GM21367 (cell line): ENCODE data around the gene GYS1.
"Not testable (repeated sequence)": the region's sequence is repeated elsewhere in the genome, so short reads cannot be mapped to it uniquely, and the experiment has no call there.

Source experiments
- ATAC-seq: cut with Tn5 transposase; IDR thresholded peaks from one replicate; pipeline ENCODE4 v1.9.1; 2021; ENCODE audit not compliant: unreplicated experiment

The GYS1 gene

GRCh38 chr19:49018388-49019241 is 25.5 kb upstream of the GYS1 start:
- not testable (repeated sequence) for ATAC-seq

DNA sequence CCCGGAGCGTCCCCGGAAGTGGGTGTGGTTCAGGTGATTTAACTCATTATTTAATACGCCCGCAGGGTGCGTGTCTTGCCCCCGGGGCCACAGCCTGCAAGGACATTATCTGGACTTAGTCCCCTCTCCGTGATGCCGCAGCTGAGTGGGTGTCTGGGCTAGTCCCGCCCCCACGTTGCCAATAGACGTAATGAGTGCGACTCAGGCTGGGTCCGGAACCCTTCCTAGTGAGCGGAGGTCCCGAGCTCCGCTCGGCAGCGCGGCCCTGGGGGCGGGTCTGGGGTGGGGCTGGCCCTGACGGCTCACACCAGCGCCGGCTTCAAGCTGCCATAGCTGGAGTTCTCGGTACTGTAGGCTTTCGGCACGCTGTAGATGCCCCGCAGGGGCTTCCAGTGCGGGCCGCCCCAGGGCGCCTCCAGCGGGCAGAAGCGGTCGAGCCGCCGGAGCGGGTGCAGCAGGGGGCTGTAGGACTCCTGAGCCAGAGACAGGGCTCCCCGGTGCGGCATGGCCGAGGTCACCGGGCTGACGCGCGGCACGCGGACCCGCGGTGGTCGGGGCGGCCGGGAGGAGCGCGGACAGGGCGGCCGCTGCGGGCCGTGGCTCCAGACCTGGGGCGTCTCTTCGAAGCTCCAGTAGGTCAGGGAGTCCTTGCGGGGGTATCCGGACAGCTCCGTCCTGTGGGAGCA is 24.7 kb upstream of the GYS1 start:
- no peak for ATAC-seq

DNA sequence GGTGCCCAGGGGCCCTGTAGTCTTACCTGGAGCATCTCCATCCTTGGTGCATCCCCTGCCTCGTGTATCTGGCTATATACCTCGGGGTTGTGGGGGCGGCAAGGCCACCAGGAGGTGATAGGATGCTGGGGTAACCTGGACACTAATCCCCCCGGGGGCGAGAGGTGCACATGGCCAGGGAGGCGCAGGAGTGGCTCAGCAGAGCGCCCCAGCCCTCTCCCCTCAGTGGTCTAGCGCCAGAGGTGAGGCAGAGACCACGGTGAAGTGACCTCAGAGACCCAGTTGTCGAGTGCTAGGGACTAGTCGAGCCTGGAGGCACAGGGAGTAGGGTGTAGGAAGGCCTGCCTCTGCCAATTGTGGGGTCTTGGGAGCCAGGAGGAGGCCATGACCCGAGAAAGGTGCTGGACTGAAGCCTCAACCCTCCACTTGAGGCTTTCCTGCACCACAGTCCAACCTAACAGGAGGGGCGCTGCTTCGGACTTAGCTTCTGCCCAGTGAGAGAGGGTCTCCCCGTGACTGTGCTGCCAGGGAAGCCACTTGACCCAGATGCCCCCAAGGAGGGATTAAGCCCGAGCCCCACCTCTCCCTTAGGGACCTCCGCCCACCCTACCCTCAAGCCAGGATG is 24.0 kb upstream of the GYS1 start, which contains the start of gene LHB:
LHB (minus strand) TSS at position 51 of the 625 bp plus-strand sequence; CDS start at position 41, 10 bp downstream.
- ATAC-seq, result no peak

- no peak for ATAC-seq
Measured at GRCh38 chr19:49016067-49016839, 23.1 kb upstream of the GYS1 start.

- no peak for ATAC-seq
Measured at GRCh38 chr19:49014870-49015255, 21.8 kb upstream of the GYS1 start.

GRCh38 chr19:49014123-49014869 is 21.2 kb upstream of the GYS1 start:
- ATAC-seq, result no peak

DNA sequence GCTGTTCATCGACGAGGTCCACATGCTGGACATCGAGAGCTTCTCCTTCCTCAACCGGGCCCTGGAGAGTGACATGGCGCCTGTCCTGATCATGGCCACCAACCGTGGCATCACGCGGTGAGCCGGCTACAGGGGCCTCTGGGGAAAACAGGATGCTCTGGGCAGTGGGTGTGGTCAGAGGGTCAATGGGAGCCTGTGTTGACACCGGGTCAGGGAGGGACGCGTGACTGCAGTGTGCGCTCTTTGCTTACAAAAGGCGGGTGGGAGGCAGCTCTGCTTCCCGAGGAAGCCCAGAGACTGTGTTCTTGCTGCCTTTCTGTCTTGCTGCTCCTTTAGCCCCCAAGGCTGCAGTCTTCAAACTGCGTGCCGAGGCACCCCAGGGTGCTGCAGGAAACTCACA is 18.1 kb upstream of the GYS1 start:
- no peak for ATAC-seq

DNA sequence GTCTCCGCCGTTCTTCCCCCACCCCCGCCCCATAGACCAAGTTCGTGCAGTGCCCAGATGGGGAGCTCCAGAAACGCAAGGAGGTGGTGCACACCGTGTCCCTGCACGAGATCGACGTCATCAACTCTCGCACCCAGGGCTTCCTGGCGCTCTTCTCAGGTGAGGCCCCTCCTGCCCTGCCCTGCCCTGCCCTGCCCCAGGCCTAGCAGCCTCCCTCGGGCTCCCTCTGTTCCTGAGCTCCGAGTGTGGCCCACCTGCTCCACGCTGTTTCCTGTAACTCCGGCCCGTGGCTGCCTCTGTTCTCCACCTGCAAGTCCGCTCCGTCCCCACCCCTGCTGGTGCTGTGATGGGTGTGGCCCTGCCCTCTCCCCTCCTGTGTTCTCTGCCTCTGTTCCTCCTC is 17.3 kb upstream of the GYS1 start:
- ATAC-seq, result no peak

DNA sequence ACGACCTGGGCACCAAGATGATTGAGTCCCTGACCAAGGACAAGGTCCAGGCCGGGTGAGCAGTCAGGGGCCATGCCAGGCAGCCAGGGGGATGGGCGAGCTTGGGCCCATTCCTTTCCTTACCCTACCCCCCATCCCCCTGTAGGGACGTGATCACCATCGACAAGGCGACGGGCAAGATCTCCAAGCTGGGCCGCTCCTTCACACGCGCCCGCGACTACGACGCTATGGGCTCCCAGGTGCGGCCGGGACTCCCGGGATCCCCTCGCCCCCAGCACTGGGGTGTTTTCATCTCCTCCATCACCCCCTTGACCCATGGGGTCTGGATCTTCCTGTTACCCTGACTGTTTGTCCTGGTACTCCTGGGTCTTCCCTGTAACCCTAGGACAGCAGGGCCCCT is 16.7 kb upstream of the GYS1 start:
- no peak for ATAC-seq

DNA sequence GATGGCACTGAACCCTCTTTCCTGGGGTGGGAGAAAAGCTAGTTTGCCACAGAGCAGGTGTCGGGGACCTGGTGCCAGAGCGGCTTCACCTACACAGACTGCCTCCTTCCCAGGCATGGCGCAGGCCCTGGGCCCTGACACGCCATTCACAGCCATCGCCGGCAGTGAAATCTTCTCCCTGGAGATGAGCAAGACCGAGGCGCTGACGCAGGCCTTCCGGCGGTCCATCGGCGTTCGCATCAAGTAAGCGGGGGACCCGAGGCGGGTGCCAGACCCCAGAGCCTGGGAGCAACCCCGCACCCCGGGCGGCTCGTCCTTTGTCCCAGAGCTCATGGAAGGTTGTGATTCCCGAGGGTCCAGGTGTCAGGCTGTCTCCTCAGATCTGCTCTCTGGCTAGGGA is 13.8 kb upstream of the GYS1 start:
- ATAC-seq, result no peak

GRCh38 chr19:49004964-49005614 is 12.0 kb upstream of the GYS1 start:
- no peak for ATAC-seq

GRCh38 chr19:49004133-49004532 is 11.0 kb upstream of the GYS1 start:
- no peak for ATAC-seq

DNA sequence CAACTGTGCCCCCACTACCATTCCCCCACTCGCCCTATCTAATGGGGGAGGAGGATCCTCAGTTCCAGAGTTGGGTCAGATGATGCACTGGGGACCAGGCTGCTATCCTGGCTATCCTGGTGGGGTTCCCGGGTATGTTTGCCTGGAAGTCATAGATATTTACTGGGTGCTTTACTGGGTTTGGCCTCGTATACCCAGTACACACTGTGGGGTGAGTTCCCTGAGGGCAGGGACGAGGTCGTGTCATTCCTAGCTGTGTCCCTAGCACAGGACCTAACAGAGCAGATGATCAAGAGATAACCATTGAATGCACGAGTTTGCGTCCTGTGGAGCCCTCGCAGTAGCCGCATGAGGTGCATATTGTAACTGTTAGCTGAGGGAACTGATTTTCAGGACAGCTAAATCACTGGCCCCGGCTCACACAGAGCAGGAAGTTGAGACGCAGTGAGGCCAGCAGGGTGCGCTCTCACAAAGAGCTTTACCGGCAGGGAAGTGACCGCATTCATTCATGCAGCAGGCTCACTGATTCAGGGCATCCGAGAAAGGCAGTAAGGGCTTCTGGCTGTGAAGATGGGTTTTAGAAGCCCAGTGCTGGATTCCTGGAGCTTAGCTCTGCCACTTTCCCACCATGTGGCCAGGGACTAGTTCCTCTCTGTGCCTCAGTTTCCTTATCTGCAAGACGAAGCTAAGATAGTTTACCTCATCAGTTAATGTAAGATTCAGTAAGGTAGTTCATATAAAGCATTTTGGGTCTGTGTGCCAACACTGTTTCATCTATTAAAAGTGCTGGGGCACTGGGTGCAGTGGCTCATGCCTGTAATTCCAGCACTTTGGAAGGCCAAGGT is 6.6 kb upstream of the GYS1 start:
- ATAC-seq, result no peak

DNA sequence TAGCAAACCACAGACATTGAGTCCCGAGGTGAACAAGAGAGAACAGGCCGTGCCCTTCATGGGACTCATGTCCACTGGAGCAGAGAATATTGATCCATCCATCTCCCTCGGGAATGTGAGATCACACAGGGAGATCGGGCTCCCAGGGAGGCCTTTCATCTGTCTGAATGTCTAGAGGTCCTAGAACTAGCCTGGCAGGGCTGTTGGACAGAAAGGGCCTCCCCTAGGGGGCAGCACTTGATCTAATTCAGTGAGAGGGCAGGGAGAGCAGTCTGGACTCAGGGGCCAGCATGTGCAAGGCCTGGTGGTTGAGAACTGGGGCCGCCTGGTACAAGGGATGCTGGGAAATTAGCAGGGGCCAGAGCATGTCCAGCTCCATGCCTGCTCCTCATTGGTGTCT is 4.9 kb upstream of the GYS1 start:
- no peak for ATAC-seq

DNA sequence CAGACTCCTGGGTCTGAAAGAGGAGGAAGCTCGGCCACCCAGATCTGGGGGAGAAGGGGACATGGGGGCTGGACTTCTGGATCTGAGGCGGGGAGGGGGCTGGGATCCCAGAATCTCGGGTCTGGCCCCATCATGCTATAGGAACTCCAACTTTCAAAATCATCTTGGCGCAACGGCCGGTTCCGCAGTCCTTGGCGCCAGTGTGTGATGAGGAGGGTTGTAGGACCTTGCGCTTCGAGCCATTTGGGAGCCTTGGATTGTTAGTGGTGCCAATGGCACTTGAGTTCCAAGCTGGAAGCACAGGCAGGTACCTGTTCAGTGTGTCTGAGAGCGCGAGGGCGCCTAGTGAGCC is 902 bp upstream of the GYS1 start:
- ATAC-seq, result no peak

DNA sequence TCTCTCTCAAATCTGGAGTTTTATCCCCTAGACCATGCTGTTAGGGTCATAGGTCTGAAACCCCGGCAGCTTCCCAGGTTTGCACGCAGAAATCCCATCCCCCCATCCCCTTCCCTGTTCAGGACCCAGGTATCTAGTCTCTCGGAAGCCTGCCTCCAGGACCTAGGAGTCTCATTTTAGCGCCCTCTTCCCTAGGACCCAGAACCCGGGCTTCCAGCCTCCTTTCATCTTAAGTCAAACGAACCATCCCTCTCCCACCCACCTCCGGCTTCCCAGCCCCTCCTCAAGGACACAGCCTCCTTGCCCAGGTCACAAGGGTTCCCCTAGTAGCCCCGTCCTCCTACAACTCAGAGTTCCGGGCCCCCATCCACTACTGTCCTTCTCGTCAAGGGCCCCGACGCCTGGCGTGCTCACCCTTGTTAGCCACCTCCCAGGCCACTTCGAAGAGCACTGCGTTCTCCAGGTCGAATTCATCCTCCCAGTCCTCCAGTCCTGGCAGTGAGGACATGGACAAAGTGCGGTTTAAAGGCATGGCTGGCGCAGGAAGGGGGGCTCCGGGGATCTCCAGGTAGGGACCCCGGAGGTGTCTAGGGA is 431 bp downstream of the GYS1 start:
- peak; percentile 1 for ATAC-seq

- ATAC-seq, result no peak
Measured at GRCh38 chr19:48991873-48992580, 1.1 kb downstream of the GYS1 start.

DNA sequence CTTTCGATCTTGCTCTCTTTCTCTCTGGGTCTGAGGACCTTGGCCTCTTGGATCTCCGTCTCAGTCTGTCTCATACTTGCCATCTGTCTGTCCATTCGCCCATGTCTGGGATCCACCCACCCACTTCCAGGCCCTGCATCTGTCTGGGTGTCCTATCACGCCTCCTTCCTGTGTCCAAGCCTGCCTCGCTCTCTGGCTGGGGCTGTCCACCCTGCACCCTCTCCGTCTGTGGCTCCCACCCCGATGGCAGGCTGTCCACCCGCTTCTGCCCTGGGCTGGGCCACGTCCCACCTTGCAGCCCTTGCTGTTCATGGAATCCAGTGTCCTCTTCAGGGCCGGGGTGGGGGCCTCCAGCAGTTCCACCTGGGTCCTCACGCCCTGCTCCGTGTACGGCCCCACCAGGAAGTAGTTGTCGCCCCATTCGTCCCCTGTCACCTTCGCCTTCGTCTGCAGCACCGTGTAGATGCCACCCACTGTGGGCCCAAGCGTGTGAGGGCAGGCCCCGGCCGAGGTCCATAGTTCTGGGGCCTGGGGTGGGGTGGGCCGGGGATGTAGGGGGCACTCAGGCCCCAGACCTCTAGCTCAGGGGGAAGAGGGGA is 2.0 kb downstream of the GYS1 start:
- no peak for ATAC-seq
